Activated CD8-positive, alpha-beta T cell treated with anti-CD3 and anti-CD28 coated beads for 36 hours (primary cell): ENCODE data around the gene TJP3. TPM values are rescaled to one million over a fixed set of nuclear protein-coding genes. Genes with fewer than 3 reads are reported as not detected.

Experiments used
- ATAC-seq: fragments of 200-7000 bp; cut with Tn5 transposase; one replicate; pipeline ENCODE4 v1.10.0; 2021; ENCODE audit warnings: mild to moderate bottlenecking, moderate library complexity
- CTCF ChIA-PET: fragments of 350-600 bp; sonication (Branson Sonifier 250); formaldehyde crosslinking; loops from one replicate; lab custom pipeline; 2021; ENCODE audit warnings: antibody characterized with exemption; lab: Charles Lee
- POLR2A ChIA-PET: fragments of 350-600 bp; sonication (Branson Sonifier 250); formaldehyde crosslinking; loops from one replicate; lab custom pipeline; 2021; ENCODE audit warnings: antibody characterized with exemption; lab: Charles Lee
- DNase-seq: peaks from one replicate; pipeline ENCODE4 v3.0.0-alpha.2; 2020
- H3K27ac Mint-ChIP-seq: one replicate; pipeline ENCODE4 v1.8.0; 2021; ENCODE audit warnings: mild to moderate bottlenecking, mixed read lengths
- H3K27me3 Mint-ChIP-seq: one replicate; pipeline ENCODE4 v1.8.0; 2021; ENCODE audit warnings: mixed read lengths
- H3K36me3 Mint-ChIP-seq: one replicate; pipeline ENCODE4 v1.8.0; 2021; ENCODE audit warnings: low read depth, mixed read lengths
- H3K4me1 Mint-ChIP-seq: one replicate; pipeline ENCODE4 v1.8.0; 2021; ENCODE audit warnings: low read depth, mixed read lengths
- H3K4me3 Mint-ChIP-seq: one replicate; pipeline ENCODE4 v1.8.0; 2021; ENCODE audit warnings: mild to moderate bottlenecking, moderate library complexity, mixed read lengths
- H3K9me3 Mint-ChIP-seq: one replicate; pipeline ENCODE4 v1.8.0; 2021; ENCODE audit warnings: mixed read lengths
- intact Hi-C: fragments of 100-400 bp; cut with micrococcal nuclease; formaldehyde crosslinking; loops from one replicate; pipeline ENCODE4 v1.10.0; 2022
- total RNA-seq, 2 experiments: library from RNA; stranded (reverse); gene quantifications; one replicate each; pipeline ENCODE4 v1.2.3, GENCODE V29; 2021
- TF ChIP-seq, protein P1 (sequence below): fragments of 200-600 bp; IDR thresholded peaks from one replicate; pipeline ENCODE4 v1.8.0; 2022; ENCODE audit warnings: antibody characterized with exemption, mild to moderate bottlenecking

TJP3 gene
- total RNA-seq, 2 experiments from 2014 or later = 0.69 to 2.4 TPM

DNA sequence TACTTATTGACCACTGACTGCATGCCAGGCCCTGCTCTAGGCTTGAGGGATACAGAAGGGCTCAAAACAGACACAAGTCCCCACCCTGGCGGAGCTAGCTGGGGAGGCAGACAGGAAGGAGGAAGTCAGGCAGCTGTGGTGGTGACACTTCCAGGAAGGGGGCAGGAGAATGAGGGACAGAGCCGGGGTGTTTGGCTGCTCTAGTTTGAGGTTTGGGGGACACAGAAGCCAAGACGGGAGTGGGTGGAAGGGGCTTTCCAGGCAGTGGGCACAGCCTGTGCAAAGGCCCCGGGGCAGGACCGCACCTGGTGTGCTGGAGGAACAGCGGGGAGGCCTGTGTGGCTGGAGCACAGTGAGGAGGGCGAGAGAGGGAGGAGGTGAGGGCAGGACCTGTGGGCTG lies 58.3 kb downstream of the TJP3 start:
- H3K4me3 Mint-ChIP-seq = no peak overlapping the region
- CTCF ChIA-PET = no interaction called here
- intact Hi-C loops = loop anchor here (10.0 kb wide), 1 partner anchor 48 kb away; no protein-coding TSS in a partner anchor

DNA sequence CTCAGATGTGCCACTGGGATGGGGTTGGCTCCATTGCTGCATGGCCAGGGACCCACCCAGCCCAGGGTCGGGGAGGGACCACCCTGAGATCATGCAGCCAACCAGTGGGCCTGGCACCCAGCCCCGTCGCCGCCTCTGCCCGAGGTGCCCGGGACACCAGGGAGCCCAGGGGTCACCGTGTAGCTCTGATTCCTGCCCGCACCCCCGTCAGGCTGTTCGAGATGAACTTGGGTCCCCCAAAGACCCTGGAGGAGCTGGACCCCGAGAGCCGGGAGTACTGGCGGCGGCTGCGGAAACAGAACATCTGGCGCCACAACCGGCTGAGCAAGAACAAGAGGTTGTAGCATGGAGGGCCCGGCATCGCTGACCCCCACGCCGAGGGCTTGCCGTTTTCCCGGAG lies 58.9 kb downstream of the TJP3 start:
- no peak overlapping the region for H3K27ac Mint-ChIP-seq
- no peak overlapping the region for H3K4me3 Mint-ChIP-seq
- H3K27me3 Mint-ChIP-seq = no peaks in the 10 kb centered on the region
- ChIA-PET CTCF (no interaction called here), POLR2A (no interaction called here)
- ATAC-seq (no peak), DNase-seq (no peak)
- H3K36me3 Mint-ChIP-seq = peaks cover 12% of the 10 kb centered on the region
- intact Hi-C loops = loop anchor here (10.0 kb wide), 1 partner anchor 48 kb away; no protein-coding TSS in a partner anchor
- peaks cover 14% of the 10 kb centered on the region for H3K4me1 Mint-ChIP-seq
- H3K9me3 Mint-ChIP-seq = no peaks in the 10 kb centered on the region
- TF ChIP-seq, protein P1, sequence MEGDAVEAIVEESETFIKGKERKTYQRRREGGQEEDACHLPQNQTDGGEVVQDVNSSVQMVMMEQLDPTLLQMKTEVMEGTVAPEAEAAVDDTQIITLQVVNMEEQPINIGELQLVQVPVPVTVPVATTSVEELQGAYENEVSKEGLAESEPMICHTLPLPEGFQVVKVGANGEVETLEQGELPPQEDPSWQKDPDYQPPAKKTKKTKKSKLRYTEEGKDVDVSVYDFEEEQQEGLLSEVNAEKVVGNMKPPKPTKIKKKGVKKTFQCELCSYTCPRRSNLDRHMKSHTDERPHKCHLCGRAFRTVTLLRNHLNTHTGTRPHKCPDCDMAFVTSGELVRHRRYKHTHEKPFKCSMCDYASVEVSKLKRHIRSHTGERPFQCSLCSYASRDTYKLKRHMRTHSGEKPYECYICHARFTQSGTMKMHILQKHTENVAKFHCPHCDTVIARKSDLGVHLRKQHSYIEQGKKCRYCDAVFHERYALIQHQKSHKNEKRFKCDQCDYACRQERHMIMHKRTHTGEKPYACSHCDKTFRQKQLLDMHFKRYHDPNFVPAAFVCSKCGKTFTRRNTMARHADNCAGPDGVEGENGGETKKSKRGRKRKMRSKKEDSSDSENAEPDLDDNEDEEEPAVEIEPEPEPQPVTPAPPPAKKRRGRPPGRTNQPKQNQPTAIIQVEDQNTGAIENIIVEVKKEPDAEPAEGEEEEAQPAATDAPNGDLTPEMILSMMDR = no peak

More for the DNA sequence above, 58.3 kb downstream of the TJP3 start:
- ATAC-seq (no peak), DNase-seq (peak; percentile 39)
- H3K27me3 Mint-ChIP-seq = no peaks in the 10 kb centered on the region
- H3K9me3 Mint-ChIP-seq = no peaks in the 10 kb centered on the region
- H3K36me3 Mint-ChIP-seq = peaks cover 12% of the 10 kb centered on the region
- POLR2A ChIA-PET = no interaction called here
- peaks cover 19% of the 10 kb centered on the region for H3K4me1 Mint-ChIP-seq
- TF ChIP-seq, protein P1 = no peak
- H3K27ac Mint-ChIP-seq = peak overlapping the region; percentile 70

DNA sequence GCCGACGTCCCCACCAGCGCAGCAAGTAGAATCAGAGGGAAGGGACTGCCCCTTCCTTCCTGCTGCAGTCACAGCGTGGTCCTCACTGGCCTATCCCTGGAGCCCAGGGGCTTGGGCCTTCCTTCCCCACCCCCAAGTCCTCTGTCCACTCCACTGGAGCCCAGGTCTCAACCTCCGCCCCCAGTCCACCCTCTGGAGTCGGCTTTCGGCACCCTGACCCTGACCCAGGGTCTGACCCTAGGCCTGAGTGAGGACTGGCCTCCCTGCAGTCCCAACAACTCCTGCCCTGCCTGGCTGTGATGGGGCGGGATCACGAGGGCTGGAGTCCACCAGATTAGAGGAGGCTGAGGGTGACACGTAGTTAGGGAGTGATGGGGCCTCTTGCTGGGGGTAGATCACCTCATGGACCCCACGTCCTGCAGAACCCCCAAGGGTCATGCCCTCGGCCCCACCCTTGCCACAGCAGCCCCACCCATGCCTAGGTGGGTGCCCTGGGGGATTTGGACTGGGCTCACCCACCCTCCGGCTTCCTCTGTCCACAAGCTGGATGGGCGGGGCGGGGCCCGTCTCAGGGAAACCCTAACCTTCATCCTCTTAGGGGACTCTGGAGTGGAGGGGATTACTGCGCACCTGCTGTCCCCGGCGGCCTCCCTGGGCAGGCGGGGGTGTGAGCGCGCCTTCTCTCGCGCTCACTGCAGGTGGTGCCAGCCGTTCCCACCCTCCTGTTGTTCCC lies 60.0 kb downstream of the TJP3 start:
- ATAC-seq (no peak), DNase-seq (no peak)
- ChIA-PET CTCF (no interaction called here), POLR2A (no interaction called here)
- H3K4me3 Mint-ChIP-seq = no peak overlapping the region
- peaks cover 9% of the 10 kb centered on the region for H3K4me1 Mint-ChIP-seq
- H3K36me3 Mint-ChIP-seq = peaks cover 10% of the 10 kb centered on the region
- intact Hi-C loops = loop anchor here (10.0 kb wide), 1 partner anchor 47 kb away; no protein-coding TSS in a partner anchor
- TF ChIP-seq, protein P1 = no peak
- no peaks in the 10 kb centered on the region for H3K27me3 Mint-ChIP-seq
- H3K27ac Mint-ChIP-seq = no peak overlapping the region
- no peaks in the 10 kb centered on the region for H3K9me3 Mint-ChIP-seq

DNA sequence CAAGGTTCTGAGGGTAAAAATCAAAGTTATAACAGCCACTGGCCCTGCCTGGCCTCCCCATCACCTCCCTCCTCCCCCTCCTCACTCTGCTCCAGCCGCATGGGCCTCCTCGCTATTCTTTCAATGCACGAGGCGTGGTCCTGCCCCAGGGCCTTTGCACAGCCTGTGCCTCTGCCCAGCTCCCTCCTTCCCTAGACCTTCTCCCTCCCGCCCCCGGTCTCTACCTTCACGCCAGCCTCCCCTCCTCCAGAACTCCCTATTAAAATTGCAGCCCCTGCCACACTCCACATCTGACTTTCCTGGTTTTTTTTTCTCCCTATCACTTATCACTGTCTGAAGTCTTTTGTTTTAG lies 60.5 kb downstream of the TJP3 start:
- H3K36me3 Mint-ChIP-seq = peaks cover 10% of the 10 kb centered on the region
- no peak overlapping the region for H3K27ac Mint-ChIP-seq
- POLR2A ChIA-PET = interaction anchor here (0.5 to 1.4 kb wide), 2 partner anchors 16 to 68 kb away, joined by 3 to 4 read pairs; partner anchors contain the start of gene PIP5K1C
- H3K9me3 Mint-ChIP-seq = no peaks in the 10 kb centered on the region
- CTCF ChIA-PET = no interaction called here
- ATAC-seq (no peak), DNase-seq (no peak)
- H3K27me3 Mint-ChIP-seq = no peaks in the 10 kb centered on the region
- peaks cover 7% of the 10 kb centered on the region for H3K4me1 Mint-ChIP-seq
- intact Hi-C loops = loop anchor here (10.0 kb wide), 1 partner anchor 46 kb away; no protein-coding TSS in a partner anchor
- no peak overlapping the region for H3K4me3 Mint-ChIP-seq
- TF ChIP-seq, protein P1 = no peak

DNA sequence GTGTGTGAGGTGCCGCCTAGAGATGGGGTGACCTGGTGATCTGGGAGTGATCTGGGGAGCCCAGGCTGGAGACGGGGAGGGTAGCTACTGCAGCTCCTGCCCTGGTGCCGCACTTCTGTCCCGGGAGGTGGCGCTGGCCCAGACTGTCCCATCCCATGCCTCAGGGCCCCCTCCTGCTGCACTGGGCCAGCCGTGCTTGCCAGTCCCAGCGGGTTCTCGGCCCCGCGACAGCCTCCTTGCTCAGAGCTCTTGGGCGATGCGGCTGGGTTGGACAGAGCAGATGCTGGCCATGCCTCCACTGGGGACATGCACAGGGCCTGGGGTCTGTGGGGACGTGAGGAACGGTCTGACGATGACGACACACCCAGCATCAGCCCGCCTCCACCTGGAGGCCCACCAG lies 61.3 kb downstream of the TJP3 start:
- Mint-ChIP-seq H3K36me3 (peaks cover 10% of the 10 kb centered on the region), H3K4me3 (no peak overlapping the region), H3K9me3 (no peaks in the 10 kb centered on the region), H3K4me1 (peaks cover 7% of the 10 kb centered on the region), H3K27me3 (no peaks in the 10 kb centered on the region), H3K27ac (no peak overlapping the region)
- ChIA-PET POLR2A (interaction anchor here (1.4 kb wide), 1 partner anchor 16 kb away, joined by 4 read pairs; no protein-coding TSS in a partner anchor), CTCF (no interaction called here)
- TF ChIP-seq, protein P1 = no peak
- ATAC-seq = no peak
- DNase-seq = no peak
- intact Hi-C loops = loop anchor here (10.0 kb wide), 1 partner anchor 45 kb away; no protein-coding TSS in a partner anchor
